Right lobe of liver (tissue), 6 donors: ENCODE results near the gene NSMF. TPM values are rescaled to one million over a fixed set of nuclear protein-coding genes. Genes with fewer than 3 reads are reported as not detected.

ENCODE experiments used
- ATAC-seq, 4 donors: fragments of 200-7000 bp; cut with Tn5 transposase; one replicate each; pipeline ENCODE4 v1.9.1; 2020; ENCODE audit warnings: mild to moderate bottlenecking in 4 of 4, moderate library complexity in 4 of 4
- DNase-seq, 3 donors: peaks; one replicate each; pipeline ENCODE4 v3.0.0-alpha.2; 2020
- H3K27ac ChIP-seq, 3 donors: fragments of 200-600 bp; one replicate each; pipeline ENCODE4 v1.8.0; 2022
- H3K27me3 ChIP-seq, 2 donors: fragments of 200-600 bp; one replicate each; pipeline ENCODE4 v1.8.0; 2022
- H3K36me3 ChIP-seq, 4 donors: fragments of 200-600 bp; sonication (generic) in 1 of 4; one replicate each; pipeline versions ENCODE4 v1.5.1 to v1.8.0; 2017 to 2022; ENCODE audit warnings: control low read depth in 1 of 4
- H3K4me1 ChIP-seq, 4 donors: fragments of 200-600 bp; sonication (generic) in 1 of 4; one replicate each; pipeline versions ENCODE4 v1.5.1 to v1.8.0; 2017 to 2022; ENCODE audit warnings: control low read depth in 1 of 4
- H3K4me3 ChIP-seq, 3 donors: fragments of 200-600 bp; one replicate each; pipeline ENCODE4 v1.8.0; 2022
- H3K9me3 ChIP-seq, 4 donors: fragments of 200-600 bp; sonication (generic) in 1 of 4; one replicate each; pipeline versions ENCODE4 v1.5.1 to v1.8.0; 2017 to 2022; ENCODE audit warnings: control low read depth in 1 of 4
- CTCF ChIP-seq, 4 donors: fragments of 200-600 bp in 3 of 4; fragments of 450-650 bp in 1 of 4; IDR thresholded peaks; one replicate each; pipeline versions ENCODE4 v1.5.1 to v1.8.0; 2016 to 2022; ENCODE audit warnings: antibody characterized with exemption in 4 of 4, mild to moderate bottlenecking in 2 of 4
- POLR2A ChIP-seq: fragments of 450-650 bp; IDR thresholded peaks from one replicate; pipeline ENCODE4 v1.6.1; 2017; ENCODE audit warnings: antibody characterized with exemption, mild to moderate bottlenecking
- WGBS: methylation state at CpG from one replicate; pipeline ENCODE4 v1.1.6; 2018; ENCODE audit warnings: low coverage, low lambda C conversion rate; ENCODE audit not compliant: insufficient coverage; ENCODE audit errors: missing lambda C conversion rate; 5-methylcytosine and 5-hydroxymethylcytosine counted together
- intact Hi-C, 2 donors: fragments of 100-400 bp; cut with DNase I; formaldehyde crosslinking; loops; one replicate each; pipeline versions ENCODE4 v1.11.2 to v1.14.1; 2022
- total RNA-seq, 6 experiments: library from RNA; depleted of rRNA in 2 of 6; stranded (reverse); fragments of >200 nt in 2 of 6; fragmentation: NEBNext Ultra II Directional in 3 of 6; extraction: Animal tissue kit (Norgen Biotek cat#: 25700) in 3 of 6; gene quantifications; one replicate each; pipeline versions ENCODE4 v1.1.0 to v1.2.4, GENCODE V29; 2016 to 2023
- donor health status: DM: no; HTN: yes; CAD: no.
- donor health status: DM: no; HTN: no; CAD: no.
- donor health status: DM: no; HTN: no; CAD: no.
- donor health status: DM: no; HTN: yes; CAD: no.
- donor health status: DM: no; HTN: yes; CAD: no.

Gene NSMF
- total RNA-seq, 6 experiments from 2014 or later = 15.6 to 55.4 (median 20.1) TPM

- TF ChIP-seq CTCF (IDR thresholded peaks at IDR 0.05) (no peak), POLR2A (no peak)
- intact Hi-C loops = no loop called here
- Histone ChIP-seq H3K9me3 (no peaks in the 10 kb centered on the region), H3K27ac (no peak overlapping the region), H3K4me3 (no peak overlapping the region), H3K4me1 (no peaks in the 10 kb centered on the region), H3K27me3 (no peaks in the 10 kb centered on the region), H3K36me3 (peaks cover 0 to 3% (median 0%) of the 10 kb centered on the region in 4 donors)
- DNase-seq (no peak), ATAC-seq (no peak)
- WGBS = 98% methylated on average over 5 of the region's 27 CpGs
These were observed 37.7 kb upstream of the NSMF start for GRCh38 chr9:137496601-137497375.

- no peak for TF ChIP-seq POLR2A
- TF ChIP-seq CTCF (IDR thresholded peaks at IDR 0.05) = no peak
- ATAC-seq = no peak
- H3K36me3 ChIP-seq = peaks cover 0 to 5% (median 0%) of the 10 kb centered on the region in 4 donors
- H3K27ac ChIP-seq = no peak overlapping the region
- H3K9me3 ChIP-seq = no peaks in the 10 kb centered on the region
- intact Hi-C loops = no loop called here
- WGBS = 97% methylated on average over 29 of the region's 46 CpGs
- no peak overlapping the region for H3K4me3 ChIP-seq
- H3K27me3 ChIP-seq = no peaks in the 10 kb centered on the region
- peak in 1 of 3 donors; percentile 52 for DNase-seq
- H3K4me1 ChIP-seq = no peaks in the 10 kb centered on the region
These were observed 35.6 kb upstream of the NSMF start for GRCh38 chr9:137494550-137495351.

- ATAC-seq (peak; percentile 46 to 64 (median 54)), DNase-seq (no peak)
- intact Hi-C loops = no loop called here
- 64% methylated on average over 5 of the region's 13 CpGs for WGBS
- Histone ChIP-seq H3K27me3 (no peaks in the 10 kb centered on the region), H3K27ac (no peak overlapping the region), H3K4me3 (no peak overlapping the region), H3K36me3 (peaks cover 0 to 7% (median 0%) of the 10 kb centered on the region in 4 donors), H3K9me3 (no peaks in the 10 kb centered on the region), H3K4me1 (no peaks in the 10 kb centered on the region)
- TF ChIP-seq CTCF (IDR thresholded peaks at IDR 0.05) = no peak
- no peak for TF ChIP-seq POLR2A
These were observed 35.0 kb upstream of the NSMF start for GRCh38 chr9:137494104-137494544.

- Histone ChIP-seq H3K36me3 (peaks cover 0 to 7% (median 0%) of the 10 kb centered on the region in 4 donors), H3K9me3 (no peaks in the 10 kb centered on the region), H3K27ac (no peak overlapping the region), H3K4me3 (no peak overlapping the region), H3K4me1 (no peaks in the 10 kb centered on the region), H3K27me3 (no peaks in the 10 kb centered on the region)
- TF ChIP-seq CTCF (IDR thresholded peaks at IDR 0.05) (no peak), POLR2A (no peak)
- ATAC-seq = peak in 1 of 4 donors; percentile 4
- no CpG with 5 or more reads among the region's 16 CpGs for WGBS
- DNase-seq = no peak
- intact Hi-C loops = no loop called here
These were observed 34.4 kb upstream of the NSMF start for GRCh38 chr9:137493364-137494103.
